Neural crest cell (in vitro differentiated cells): ENCODE measurements around the gene PRKCA. TPM values are rescaled to one million over a fixed set of nuclear protein-coding genes. Genes with fewer than 3 reads are reported as not detected.

ENCODE experiments used
- DNase-seq: peaks from one replicate; pipeline ENCODE4 v3.0.0; 2021; ENCODE audit warnings: low read depth, mixed read lengths, low spot score
- H3K27ac Mint-ChIP-seq: one replicate; pipeline ENCODE4 v1.8.0; 2021; ENCODE audit warnings: mild to moderate bottlenecking, mixed read lengths; ENCODE audit not compliant: unreplicated experiment
- H3K27me3 Mint-ChIP-seq: 2 replicates; pipeline ENCODE4 v1.8.0; 2021; ENCODE audit warnings: low read depth, mild to moderate bottlenecking, mixed read lengths
- H3K36me3 Mint-ChIP-seq: 2 replicates; pipeline ENCODE4 v1.8.0; 2021; ENCODE audit warnings: low read depth, mild to moderate bottlenecking, mixed read lengths
- H3K4me1 Mint-ChIP-seq: 2 replicates; pipeline ENCODE4 v1.8.0; 2021; ENCODE audit warnings: mixed read lengths
- H3K4me3 Mint-ChIP-seq: one replicate; pipeline ENCODE4 v1.8.0; 2021; ENCODE audit warnings: mild to moderate bottlenecking, mixed read lengths
- H3K9me3 Mint-ChIP-seq: 2 replicates; pipeline ENCODE4 v1.8.0; 2021; ENCODE audit warnings: mixed read lengths
- total RNA-seq: library from RNA; stranded (reverse); gene quantifications from 2 replicates; pipeline ENCODE4 v1.2.1, GENCODE V29; 2021
- TF ChIP-seq, protein P1 (sequence below): fragments of 200-600 bp; sonication (generic); conservative IDR thresholded peaks from 2 replicates; pipeline ENCODE4 v1.5.0; 2021; ENCODE audit warnings: antibody characterized with exemption, mild to moderate bottlenecking

PRKCA gene
- total RNA-seq, 1 donor from 2014 or later = 22.7 TPM

GRCh38 chr17:66469461-66469860, 167.0 kb downstream of the PRKCA start:
- Mint-ChIP-seq H3K27me3 (no peaks in the 10 kb centered on the region), H3K36me3 (no peaks in the 10 kb centered on the region), H3K4me3 (no peak overlapping the region), H3K4me1 (peaks cover 54% of the 10 kb centered on the region), H3K27ac (no peak overlapping the region), H3K9me3 (no peaks in the 10 kb centered on the region)
- DNase-seq = no peak
- TF ChIP-seq, protein P1, sequence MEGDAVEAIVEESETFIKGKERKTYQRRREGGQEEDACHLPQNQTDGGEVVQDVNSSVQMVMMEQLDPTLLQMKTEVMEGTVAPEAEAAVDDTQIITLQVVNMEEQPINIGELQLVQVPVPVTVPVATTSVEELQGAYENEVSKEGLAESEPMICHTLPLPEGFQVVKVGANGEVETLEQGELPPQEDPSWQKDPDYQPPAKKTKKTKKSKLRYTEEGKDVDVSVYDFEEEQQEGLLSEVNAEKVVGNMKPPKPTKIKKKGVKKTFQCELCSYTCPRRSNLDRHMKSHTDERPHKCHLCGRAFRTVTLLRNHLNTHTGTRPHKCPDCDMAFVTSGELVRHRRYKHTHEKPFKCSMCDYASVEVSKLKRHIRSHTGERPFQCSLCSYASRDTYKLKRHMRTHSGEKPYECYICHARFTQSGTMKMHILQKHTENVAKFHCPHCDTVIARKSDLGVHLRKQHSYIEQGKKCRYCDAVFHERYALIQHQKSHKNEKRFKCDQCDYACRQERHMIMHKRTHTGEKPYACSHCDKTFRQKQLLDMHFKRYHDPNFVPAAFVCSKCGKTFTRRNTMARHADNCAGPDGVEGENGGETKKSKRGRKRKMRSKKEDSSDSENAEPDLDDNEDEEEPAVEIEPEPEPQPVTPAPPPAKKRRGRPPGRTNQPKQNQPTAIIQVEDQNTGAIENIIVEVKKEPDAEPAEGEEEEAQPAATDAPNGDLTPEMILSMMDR = no peak

DNA sequence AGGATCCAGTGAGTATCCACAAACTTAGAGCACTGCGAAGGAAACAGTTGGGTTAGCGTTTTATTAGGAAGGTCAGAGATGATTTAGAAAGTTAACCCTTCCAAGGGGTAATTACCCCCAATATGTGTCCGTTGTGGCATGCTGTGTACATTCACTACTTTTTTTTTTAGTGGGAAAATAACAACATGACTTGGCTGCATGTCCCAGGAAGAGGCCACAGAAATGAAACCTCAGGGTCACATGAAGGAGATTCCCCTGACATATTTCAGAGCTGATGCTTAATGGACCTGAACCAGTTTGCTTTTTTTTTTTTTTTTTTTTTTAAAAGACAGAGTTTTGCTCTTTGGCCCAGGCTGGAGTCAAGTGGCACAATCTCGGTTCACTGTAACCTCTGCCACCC, 167.5 kb downstream of the PRKCA start:
- Mint-ChIP-seq H3K4me1 (peaks cover 58% of the 10 kb centered on the region), H3K27me3 (no peaks in the 10 kb centered on the region), H3K27ac (no peak overlapping the region), H3K9me3 (no peaks in the 10 kb centered on the region), H3K36me3 (no peaks in the 10 kb centered on the region), H3K4me3 (no peak overlapping the region)
- TF ChIP-seq, protein P1 = no peak
- DNase-seq = no peak

- TF ChIP-seq, protein P1 = no peak
- Mint-ChIP-seq H3K27ac (no peak overlapping the region), H3K36me3 (no peaks in the 10 kb centered on the region), H3K4me1 (peaks cover 55% of the 10 kb centered on the region), H3K9me3 (no peaks in the 10 kb centered on the region), H3K4me3 (no peak overlapping the region), H3K27me3 (no peaks in the 10 kb centered on the region)
- no peak for DNase-seq
Measured at GRCh38 chr17:66472123-66472522, 169.7 kb downstream of the PRKCA start.

GRCh38 chr17:66474258-66474657, 171.8 kb downstream of the PRKCA start:
- no peaks in the 10 kb centered on the region for H3K9me3 Mint-ChIP-seq
- no peak for DNase-seq
- H3K27ac Mint-ChIP-seq = no peak overlapping the region
- H3K36me3 Mint-ChIP-seq = no peaks in the 10 kb centered on the region
- no peak overlapping the region for H3K4me3 Mint-ChIP-seq
- peaks cover 39% of the 10 kb centered on the region for H3K4me1 Mint-ChIP-seq
- no peaks in the 10 kb centered on the region for H3K27me3 Mint-ChIP-seq
- TF ChIP-seq, protein P1 = no peak

DNA sequence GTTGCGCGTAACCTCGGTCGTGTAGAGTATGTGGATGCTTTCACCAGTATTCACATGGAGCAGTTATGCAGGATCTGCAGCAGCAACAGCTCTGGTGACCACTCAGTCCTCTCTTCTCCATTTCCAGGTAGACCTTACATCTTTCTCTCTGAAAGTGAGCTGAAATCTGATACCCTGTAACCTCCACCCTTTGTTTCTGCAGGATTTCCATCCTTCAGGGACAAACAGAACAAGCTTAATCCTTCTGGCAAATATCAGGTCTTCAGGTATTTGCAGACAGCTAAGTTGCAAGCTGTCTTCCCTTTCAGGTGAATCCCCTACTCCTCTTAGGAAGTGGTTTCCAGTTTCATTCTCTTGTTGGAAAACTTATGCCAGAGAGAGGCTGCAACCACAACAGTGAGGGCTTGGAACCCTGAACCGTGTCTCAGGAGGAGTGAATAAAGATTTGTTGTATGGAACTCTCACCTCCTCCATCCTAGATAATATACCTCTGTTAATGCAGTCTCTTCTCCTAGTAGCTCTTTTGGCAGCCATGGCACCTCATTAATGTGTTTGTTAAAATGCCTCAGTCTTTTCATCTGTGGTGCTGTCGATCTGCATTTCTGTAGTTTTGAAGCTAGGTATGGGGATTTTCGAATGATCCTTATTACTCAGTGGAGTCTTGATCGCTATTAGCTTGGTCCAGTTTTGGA, 172.5 kb downstream of the PRKCA start:
- peaks cover 34% of the 10 kb centered on the region for H3K4me1 Mint-ChIP-seq
- H3K27me3 Mint-ChIP-seq = no peaks in the 10 kb centered on the region
- TF ChIP-seq, protein P1 = no peak
- H3K27ac Mint-ChIP-seq = no peak overlapping the region
- H3K9me3 Mint-ChIP-seq = peaks cover 3% of the 10 kb centered on the region
- no peak for DNase-seq
- H3K4me3 Mint-ChIP-seq = no peak overlapping the region
- H3K36me3 Mint-ChIP-seq = peaks cover 3% of the 10 kb centered on the region
